Progenitor cell of endocrine pancreas (in vitro differentiated cells): ENCODE measurements around the gene JAML. TPM values are rescaled to one million over a fixed set of nuclear protein-coding genes. Genes with fewer than 3 reads are reported as not detected.
A peak's percentile ranks its signal among the peaks of the same experiment; 100 is the strongest.

ENCODE experiments used
- DNase-seq: peaks from one replicate; pipeline ENCODE4 v3.0.0; 2021; ENCODE audit warnings: low spot score; ENCODE audit not compliant: unreplicated experiment
- H3K27ac Mint-ChIP-seq: 2 replicates; pipeline ENCODE4 v1.8.0; 2021; ENCODE audit warnings: mild to moderate bottlenecking, moderate library complexity, mixed read lengths
- H3K27me3 Mint-ChIP-seq: 2 replicates; pipeline ENCODE4 v1.8.0; 2021; ENCODE audit warnings: mixed read lengths
- H3K36me3 Mint-ChIP-seq: 2 replicates; pipeline ENCODE4 v1.8.0; 2022; ENCODE audit warnings: mixed read lengths; ENCODE audit not compliant: insufficient read depth
- H3K4me1 Mint-ChIP-seq: 2 replicates; pipeline ENCODE4 v1.8.0; 2021; ENCODE audit warnings: low read depth, mixed read lengths
- H3K4me3 Mint-ChIP-seq: 2 replicates; pipeline ENCODE4 v1.8.0; 2021; ENCODE audit warnings: low read depth, mild to moderate bottlenecking, moderate library complexity, mixed read lengths
- H3K9me3 Mint-ChIP-seq: 2 replicates; pipeline ENCODE4 v1.8.0; 2021; ENCODE audit warnings: low read depth, mixed read lengths
- total RNA-seq: library from RNA; stranded (reverse); gene quantifications from 2 replicates; pipeline ENCODE4 v1.2.1, GENCODE V29; 2021
- TF ChIP-seq, protein P1 (sequence below): fragments of 200-600 bp; sonication (generic); IDR thresholded peaks from one replicate; pipeline ENCODE4 v1.5.0; 2021; ENCODE audit warnings: antibody characterized with exemption, mild to moderate bottlenecking; ENCODE audit not compliant: unreplicated experiment

The JAML gene
- total RNA-seq, 1 donor from 2014 or later, result 0.22 TPM

DNA sequence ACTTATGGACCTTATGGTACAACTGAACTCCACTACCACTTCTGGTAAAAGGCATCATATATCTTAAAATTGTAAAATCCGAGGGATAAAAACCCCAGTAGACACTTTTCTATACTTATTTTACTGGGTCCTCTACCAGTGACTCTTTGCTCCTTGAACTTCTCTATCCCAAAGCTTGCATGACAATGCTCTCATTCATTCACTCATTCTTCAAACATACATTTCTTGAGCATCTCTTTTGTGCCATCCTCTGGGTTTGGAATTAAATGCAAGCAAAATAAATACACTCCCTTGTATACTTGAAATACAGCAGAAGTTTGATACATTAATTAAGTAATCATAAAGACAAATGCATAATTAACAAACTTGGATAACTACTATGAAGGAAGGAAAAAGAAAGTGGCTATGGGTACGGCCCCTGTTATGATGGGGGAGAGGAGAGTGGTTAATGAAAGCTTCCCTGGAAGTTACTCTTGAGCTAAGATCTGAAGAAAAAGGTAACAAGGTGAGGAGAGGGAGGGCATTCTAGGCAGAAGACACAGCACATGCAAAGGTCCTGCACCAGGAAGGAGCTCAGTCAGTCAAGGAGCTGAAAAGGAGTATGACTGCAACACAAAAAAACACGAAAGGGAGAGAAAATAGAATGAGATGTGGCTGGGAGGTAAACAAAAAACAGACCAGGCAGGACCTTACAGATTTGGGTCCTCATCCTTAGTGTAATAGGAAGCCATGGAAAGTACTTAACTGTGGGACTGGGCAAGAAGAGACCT lies 19.4 kb upstream of the JAML start:
- TF ChIP-seq, protein P1, sequence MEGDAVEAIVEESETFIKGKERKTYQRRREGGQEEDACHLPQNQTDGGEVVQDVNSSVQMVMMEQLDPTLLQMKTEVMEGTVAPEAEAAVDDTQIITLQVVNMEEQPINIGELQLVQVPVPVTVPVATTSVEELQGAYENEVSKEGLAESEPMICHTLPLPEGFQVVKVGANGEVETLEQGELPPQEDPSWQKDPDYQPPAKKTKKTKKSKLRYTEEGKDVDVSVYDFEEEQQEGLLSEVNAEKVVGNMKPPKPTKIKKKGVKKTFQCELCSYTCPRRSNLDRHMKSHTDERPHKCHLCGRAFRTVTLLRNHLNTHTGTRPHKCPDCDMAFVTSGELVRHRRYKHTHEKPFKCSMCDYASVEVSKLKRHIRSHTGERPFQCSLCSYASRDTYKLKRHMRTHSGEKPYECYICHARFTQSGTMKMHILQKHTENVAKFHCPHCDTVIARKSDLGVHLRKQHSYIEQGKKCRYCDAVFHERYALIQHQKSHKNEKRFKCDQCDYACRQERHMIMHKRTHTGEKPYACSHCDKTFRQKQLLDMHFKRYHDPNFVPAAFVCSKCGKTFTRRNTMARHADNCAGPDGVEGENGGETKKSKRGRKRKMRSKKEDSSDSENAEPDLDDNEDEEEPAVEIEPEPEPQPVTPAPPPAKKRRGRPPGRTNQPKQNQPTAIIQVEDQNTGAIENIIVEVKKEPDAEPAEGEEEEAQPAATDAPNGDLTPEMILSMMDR, result no peak
- H3K4me3 Mint-ChIP-seq, result no peak overlapping the region
- H3K9me3 Mint-ChIP-seq, result no peaks in the 10 kb centered on the region
- no peaks in the 10 kb centered on the region for H3K36me3 Mint-ChIP-seq
- no peak overlapping the region for H3K27ac Mint-ChIP-seq
- peaks cover 14% of the 10 kb centered on the region for H3K4me1 Mint-ChIP-seq
- peaks cover 11% of the 10 kb centered on the region for H3K27me3 Mint-ChIP-seq
- DNase-seq, result no peak

DNA sequence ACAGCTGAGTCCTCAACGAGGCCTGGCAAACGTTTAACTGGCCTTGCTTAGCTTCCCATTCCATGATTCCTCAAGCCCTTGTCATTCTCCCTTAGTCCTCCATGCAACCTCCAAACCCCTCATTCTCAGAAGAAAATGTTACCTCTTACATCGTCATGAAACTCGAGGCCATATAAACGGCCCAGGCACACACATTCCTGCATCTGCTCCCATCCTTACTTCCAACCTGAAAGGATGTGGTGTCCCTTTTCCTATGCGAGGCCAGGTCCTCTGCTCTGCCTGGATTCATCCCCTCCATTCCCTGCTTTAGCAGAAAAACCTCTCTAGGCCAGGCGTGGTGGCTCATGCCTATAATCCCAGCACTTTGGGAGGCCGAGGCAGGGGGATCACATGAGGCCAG lies 18.4 kb upstream of the JAML start:
- H3K27ac Mint-ChIP-seq, result peak overlapping the region; percentile 11
- TF ChIP-seq, protein P1, result no peak
- H3K4me1 Mint-ChIP-seq, result peaks cover 14% of the 10 kb centered on the region
- no peaks in the 10 kb centered on the region for H3K9me3 Mint-ChIP-seq
- no peak for DNase-seq
- H3K36me3 Mint-ChIP-seq, result no peaks in the 10 kb centered on the region
- H3K4me3 Mint-ChIP-seq, result no peak overlapping the region
- H3K27me3 Mint-ChIP-seq, result peaks cover 11% of the 10 kb centered on the region

DNA sequence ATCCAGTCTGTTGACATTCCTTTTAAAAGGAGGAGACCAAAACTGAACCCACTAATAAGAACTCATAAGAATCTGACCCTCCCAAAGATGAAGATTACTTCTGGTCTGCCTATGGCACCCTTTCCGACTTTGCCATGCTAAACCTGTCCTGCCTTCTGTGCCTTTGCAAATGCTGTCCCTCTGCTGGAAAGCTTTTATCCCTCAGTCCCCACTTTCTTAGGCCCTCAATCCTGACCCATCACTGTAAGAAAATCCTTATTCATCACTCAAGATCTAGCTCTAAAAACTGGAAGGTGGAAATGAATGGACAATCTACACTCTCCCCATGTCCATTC lies 16.9 kb upstream of the JAML start:
- H3K9me3 Mint-ChIP-seq, result no peaks in the 10 kb centered on the region
- H3K36me3 Mint-ChIP-seq, result no peaks in the 10 kb centered on the region
- TF ChIP-seq, protein P1, result no peak
- peaks cover 13% of the 10 kb centered on the region for H3K4me1 Mint-ChIP-seq
- H3K27ac Mint-ChIP-seq, result no peak overlapping the region
- no peak overlapping the region for H3K4me3 Mint-ChIP-seq
- H3K27me3 Mint-ChIP-seq, result peaks cover 11% of the 10 kb centered on the region
- DNase-seq, result no peak

DNA sequence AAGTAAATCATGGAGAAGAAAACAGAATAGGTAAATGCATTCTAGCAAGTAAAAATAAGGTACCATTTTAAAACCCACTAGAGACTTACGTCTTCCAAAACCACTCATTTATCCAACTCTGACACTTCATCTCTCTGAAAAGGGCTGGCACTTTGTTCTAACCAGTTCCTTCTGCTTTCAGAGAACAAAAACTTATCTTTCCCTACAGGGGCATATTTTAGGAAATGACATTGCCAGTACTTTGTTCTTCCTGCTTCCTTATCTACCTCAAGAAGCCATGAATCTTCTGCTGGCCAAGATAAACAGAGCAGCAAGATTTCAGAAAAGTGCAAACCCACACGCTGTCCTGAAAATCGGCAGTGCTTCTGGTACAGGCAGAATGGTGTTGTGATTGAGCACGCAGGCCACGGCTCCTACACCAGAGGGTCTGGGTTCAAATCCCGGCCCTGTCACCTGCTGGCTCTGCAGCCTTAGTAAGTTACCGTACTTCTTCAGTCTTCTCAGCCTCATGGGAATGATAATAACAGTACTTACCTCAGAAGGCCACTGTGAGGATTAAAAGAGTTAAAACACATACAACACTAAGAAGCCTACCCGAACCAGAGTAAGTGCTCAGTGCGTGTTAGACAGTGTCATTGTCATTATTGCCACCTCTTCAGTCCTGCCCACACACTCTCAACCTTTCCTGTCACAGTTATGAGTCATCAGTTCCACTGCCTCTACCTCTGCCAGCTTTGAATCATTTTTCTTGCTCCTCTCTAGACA lies 16.4 kb upstream of the JAML start:
- no peak for DNase-seq
- no peak overlapping the region for H3K4me3 Mint-ChIP-seq
- H3K9me3 Mint-ChIP-seq, result no peaks in the 10 kb centered on the region
- H3K27me3 Mint-ChIP-seq, result peaks cover 11% of the 10 kb centered on the region
- H3K4me1 Mint-ChIP-seq, result peaks cover 13% of the 10 kb centered on the region
- peak overlapping the region; percentile 64 for H3K27ac Mint-ChIP-seq
- no peaks in the 10 kb centered on the region for H3K36me3 Mint-ChIP-seq
- TF ChIP-seq, protein P1, result no peak

DNA sequence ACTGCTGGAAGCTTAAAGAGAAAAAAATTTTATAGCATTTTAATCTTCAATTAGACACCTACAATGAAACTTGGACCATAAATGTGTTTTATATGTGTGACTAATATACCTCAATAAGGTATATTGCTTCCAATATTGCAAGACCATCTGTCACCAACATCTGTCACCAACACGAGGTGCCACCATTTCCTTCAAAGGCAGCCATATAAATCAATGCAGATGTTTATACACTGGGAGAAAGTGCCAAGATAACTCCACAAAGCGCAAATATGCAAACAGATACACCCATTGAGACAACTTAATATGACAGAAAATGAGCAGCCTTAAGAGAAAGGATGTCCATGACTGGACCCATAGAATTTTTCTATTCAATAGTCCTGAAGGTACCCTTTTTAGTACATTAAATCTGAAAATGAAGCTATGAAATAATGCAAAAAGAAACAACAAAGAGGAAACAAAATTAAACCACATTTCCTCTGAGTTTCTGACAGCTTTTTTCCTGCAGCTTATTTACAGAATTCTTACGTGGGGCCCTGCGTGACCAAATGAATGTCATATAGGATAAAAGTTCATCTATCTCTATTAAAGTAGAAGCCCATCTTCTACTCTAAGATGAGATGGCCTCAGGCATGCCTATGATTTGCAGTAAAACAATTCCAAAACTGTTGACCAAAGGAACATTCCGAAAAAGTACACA lies 14.8 kb upstream of the JAML start:
- no peak for DNase-seq
- TF ChIP-seq, protein P1, result no peak
- no peak overlapping the region for H3K4me3 Mint-ChIP-seq
- H3K27ac Mint-ChIP-seq, result no peak overlapping the region
- H3K4me1 Mint-ChIP-seq, result peaks cover 14% of the 10 kb centered on the region
- H3K27me3 Mint-ChIP-seq, result peaks cover 11% of the 10 kb centered on the region
- no peaks in the 10 kb centered on the region for H3K36me3 Mint-ChIP-seq
- no peaks in the 10 kb centered on the region for H3K9me3 Mint-ChIP-seq
